Measurements from ENCODE around the gene PRKAG2.

Gene PRKAG2

DNA sequence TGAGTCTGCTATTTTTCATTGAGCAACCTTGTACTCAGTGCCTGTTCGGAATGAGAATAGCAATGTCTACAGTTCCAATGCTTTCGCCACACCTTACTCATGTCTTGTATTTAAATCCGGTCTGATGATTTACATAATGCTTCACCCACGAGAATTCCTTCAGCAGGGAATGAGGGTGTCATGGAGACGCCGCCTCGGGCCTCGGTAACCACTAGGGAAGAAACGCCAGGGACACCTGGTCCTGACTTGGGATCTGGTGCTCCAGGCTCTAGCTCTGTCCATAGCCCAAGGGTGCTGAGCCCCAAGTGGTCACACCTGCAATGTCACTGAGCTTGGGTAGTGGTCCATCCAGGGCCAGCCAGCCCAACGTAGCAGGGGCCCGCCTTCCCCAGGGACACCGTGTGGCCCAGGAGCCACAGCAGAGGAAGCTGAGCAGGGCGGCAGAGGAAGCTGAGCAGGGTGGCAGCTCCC lies 37.4 kb downstream of the PRKAG2 start:
- H3K9ac ChIP-seq (ENCODE audit: low read length in 2 of 2) = no peak overlapping the region
- no peak overlapping the region for H3K27ac ChIP-seq (ENCODE audit: low read length)
- no peaks in the 10 kb centered on the region for H3K9me3 ChIP-seq (ENCODE audit: control insufficient read depth in 2 of 2, low read length in 2 of 2)
- H3K27me3 ChIP-seq (ENCODE audit: control insufficient read depth in 1 of 2, insufficient read depth in 2 of 2, low read length in 2 of 2) = no peaks in the 10 kb centered on the region
- H3K36me3 ChIP-seq (ENCODE audit: control insufficient read depth in 2 of 2, insufficient read depth in 2 of 2, low read length in 2 of 2) = no peaks in the 10 kb centered on the region
- no peak overlapping the region for H3K4me3 ChIP-seq (ENCODE audit: low read length in 2 of 2)
- H3K4me1 ChIP-seq (ENCODE audit: control insufficient read depth, insufficient read depth, low read length) = no peaks in the 10 kb centered on the region

DNA sequence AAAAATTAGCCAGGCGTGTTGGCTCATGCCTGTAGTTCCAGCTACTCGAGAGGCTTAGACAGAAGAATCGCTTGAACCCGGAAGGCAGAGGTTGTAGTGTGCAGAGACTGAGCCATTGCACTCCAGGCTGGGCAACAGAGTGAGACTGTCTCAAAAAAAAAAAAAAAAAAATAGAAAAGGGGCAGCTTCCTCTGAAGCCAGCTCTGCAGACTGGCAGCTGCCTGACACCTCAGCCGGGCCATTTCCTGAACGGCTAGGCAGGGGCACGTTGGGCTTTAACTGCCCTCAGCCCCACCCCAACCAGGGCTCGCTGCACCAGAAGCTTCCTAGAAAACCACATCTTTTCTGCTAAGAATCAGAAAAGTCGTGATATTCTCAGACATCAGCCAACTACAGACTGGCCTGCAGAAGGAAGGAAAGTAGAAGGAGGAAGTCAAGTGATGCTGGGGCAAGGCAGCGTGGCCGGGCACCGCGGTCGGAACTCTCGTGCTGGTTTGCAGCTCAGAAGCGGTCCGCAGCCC lies 38.0 kb downstream of the PRKAG2 start:
- Histone ChIP-seq H3K9ac (ENCODE audit: low read length in 2 of 2) (no peak overlapping the region), H3K27ac (ENCODE audit: low read length) (no peak overlapping the region), H3K36me3 (ENCODE audit: control insufficient read depth in 2 of 2, insufficient read depth in 2 of 2, low read length in 2 of 2) (no peaks in the 10 kb centered on the region)

DNA sequence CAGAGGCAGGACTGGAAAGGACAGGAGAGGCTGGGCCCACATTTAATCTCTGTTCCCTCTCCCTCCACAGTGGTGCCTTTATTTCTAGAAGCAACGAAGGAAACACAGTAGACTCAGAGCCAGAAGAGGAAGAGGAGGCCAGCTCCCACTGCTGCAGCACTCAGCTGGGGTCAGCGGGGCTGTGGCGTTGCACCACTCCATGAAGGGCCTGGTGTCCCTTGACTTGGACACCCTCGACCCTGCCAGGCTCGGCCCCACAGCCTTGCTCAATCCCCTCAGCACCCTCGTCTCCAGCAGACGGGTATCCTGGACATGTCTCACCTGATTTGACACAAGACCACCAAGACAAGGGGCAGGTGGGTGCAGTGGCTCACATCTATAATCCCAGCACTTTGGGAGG lies 38.8 kb downstream of the PRKAG2 start:
- H3K27me3 ChIP-seq (ENCODE audit: control insufficient read depth in 1 of 2, insufficient read depth in 2 of 2, low read length in 2 of 2) = no peaks in the 10 kb centered on the region
- no peak overlapping the region for H3K27ac ChIP-seq (ENCODE audit: low read length)
- no peaks in the 10 kb centered on the region for H3K4me1 ChIP-seq (ENCODE audit: control insufficient read depth, insufficient read depth, low read length)
- no peaks in the 10 kb centered on the region for H3K9me3 ChIP-seq (ENCODE audit: control insufficient read depth in 2 of 2, low read length in 2 of 2)
- H3K9ac ChIP-seq (ENCODE audit: low read length in 2 of 2) = no peak overlapping the region
- H3K36me3 ChIP-seq (ENCODE audit: control insufficient read depth in 2 of 2, insufficient read depth in 2 of 2, low read length in 2 of 2) = no peaks in the 10 kb centered on the region
- H3K4me3 ChIP-seq (ENCODE audit: low read length in 2 of 2) = no peak overlapping the region

More for the DNA sequence above, 38.0 kb downstream of the PRKAG2 start:
- Histone ChIP-seq H3K9me3 (ENCODE audit: control insufficient read depth in 2 of 2, low read length in 2 of 2) (no peaks in the 10 kb centered on the region), H3K4me3 (ENCODE audit: low read length in 2 of 2) (no peak overlapping the region), H3K27me3 (ENCODE audit: control insufficient read depth in 1 of 2, insufficient read depth in 2 of 2, low read length in 2 of 2) (no peaks in the 10 kb centered on the region), H3K4me1 (ENCODE audit: control insufficient read depth, insufficient read depth, low read length) (no peaks in the 10 kb centered on the region)

DNA sequence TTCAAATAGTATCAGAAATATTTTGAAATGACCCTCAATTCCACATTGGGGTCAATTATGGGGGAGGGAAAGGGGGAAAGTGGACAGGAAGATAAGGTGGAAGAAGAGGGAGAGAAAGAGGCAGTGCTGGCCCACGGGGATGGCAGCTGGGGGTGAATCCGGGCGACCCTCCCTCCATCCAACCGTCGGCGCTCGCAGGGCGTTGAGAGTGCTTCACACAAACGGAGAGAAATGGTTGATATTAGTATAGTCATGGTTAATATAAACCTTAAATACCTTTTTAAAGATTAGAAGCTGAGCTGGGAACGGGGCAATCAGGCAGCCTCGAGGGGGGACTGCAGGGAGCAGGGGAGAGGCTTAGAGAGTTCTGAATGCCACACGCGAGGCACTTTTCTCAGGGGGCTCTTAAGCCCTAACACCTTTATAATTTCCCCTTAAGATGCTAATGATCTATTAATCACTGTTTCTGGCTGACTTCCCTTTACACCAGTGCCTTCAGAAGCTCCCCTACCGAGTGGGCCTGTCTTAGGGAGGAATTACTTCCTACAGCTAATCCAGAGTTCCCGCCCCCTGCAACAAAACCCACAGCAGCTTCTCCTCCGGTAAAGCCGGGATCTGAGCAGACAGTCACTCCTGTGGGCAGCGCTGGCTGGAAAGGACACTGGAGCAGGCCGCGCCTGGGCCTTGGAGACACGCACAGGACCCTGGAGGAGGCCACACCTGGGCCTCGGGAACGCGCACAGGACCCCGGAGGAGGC lies 39.5 kb downstream of the PRKAG2 start:
- Histone ChIP-seq H3K4me3 (ENCODE audit: low read length in 2 of 2) (no peak overlapping the region), H3K36me3 (ENCODE audit: control insufficient read depth in 2 of 2, insufficient read depth in 2 of 2, low read length in 2 of 2) (no peaks in the 10 kb centered on the region), H3K27ac (ENCODE audit: low read length) (no peak overlapping the region), H3K4me1 (ENCODE audit: control insufficient read depth, insufficient read depth, low read length) (no peaks in the 10 kb centered on the region), H3K9me3 (ENCODE audit: control insufficient read depth in 2 of 2, low read length in 2 of 2) (no peaks in the 10 kb centered on the region), H3K9ac (ENCODE audit: low read length in 2 of 2) (no peak overlapping the region), H3K27me3 (ENCODE audit: control insufficient read depth in 1 of 2, insufficient read depth in 2 of 2, low read length in 2 of 2) (no peaks in the 10 kb centered on the region)

DNA sequence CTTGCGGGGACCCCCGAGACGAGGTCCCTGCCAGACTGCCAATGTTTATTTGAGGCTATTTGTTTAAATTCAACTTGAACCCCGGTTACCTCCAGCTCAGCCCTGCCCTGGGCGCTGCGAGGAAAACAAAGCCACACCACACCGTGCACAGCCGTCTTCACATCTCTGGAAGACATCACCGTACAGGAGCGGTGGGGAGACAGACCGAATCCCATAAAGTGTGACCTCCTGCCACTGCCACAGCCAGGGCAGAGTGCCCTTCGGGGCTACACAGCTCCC lies 40.0 kb downstream of the PRKAG2 start:
- H3K4me3 ChIP-seq (ENCODE audit: low read length in 2 of 2) = no peak overlapping the region
- H3K9me3 ChIP-seq (ENCODE audit: control insufficient read depth in 2 of 2, low read length in 2 of 2) = no peaks in the 10 kb centered on the region

DNA sequence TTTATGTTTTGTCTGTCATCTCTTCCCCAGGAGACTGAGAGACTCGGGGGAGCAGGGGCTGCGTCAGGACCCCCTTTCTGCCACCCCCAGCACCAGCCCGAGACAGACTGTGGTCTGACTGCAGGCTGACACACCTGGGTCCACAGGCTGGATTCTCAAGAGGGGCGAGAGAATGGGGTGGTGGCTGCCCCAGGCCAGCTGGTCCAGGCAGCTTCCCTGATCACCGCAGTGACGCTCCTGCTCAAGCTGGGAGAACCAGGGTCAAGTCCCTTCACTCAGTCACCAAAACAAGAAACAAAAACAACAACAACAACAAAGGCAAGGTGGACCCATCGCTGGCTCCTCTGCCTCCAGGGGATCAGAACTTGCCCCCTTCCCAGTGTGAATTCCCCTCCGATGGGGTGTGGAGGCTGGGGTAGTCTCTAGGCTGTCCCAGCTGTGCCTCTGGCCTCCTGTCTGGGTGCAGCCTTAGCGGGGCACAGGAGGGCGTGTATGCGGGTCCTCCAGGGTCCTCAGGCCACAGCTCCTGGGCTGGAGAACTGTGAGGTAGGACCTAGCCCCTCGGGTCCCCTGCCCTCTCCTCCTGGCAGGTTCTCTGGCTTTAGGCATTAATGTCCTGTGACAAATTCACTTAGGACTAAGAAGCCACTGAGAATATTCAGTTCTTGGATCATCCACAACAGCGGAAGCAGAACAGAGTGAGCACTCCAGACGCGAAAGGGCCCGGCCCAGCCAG lies 40.6 kb downstream of the PRKAG2 start:
- Histone ChIP-seq H3K9me3 (ENCODE audit: control insufficient read depth in 2 of 2, low read length in 2 of 2) (no peaks in the 10 kb centered on the region), H3K4me1 (ENCODE audit: control insufficient read depth, insufficient read depth, low read length) (no peaks in the 10 kb centered on the region), H3K9ac (ENCODE audit: low read length in 2 of 2) (no peak overlapping the region), H3K27ac (ENCODE audit: low read length) (no peak overlapping the region), H3K36me3 (ENCODE audit: control insufficient read depth in 2 of 2, insufficient read depth in 2 of 2, low read length in 2 of 2) (no peaks in the 10 kb centered on the region), H3K27me3 (ENCODE audit: control insufficient read depth in 1 of 2, insufficient read depth in 2 of 2, low read length in 2 of 2) (no peaks in the 10 kb centered on the region), H3K4me3 (ENCODE audit: low read length in 2 of 2) (no peak overlapping the region)

More for the DNA sequence above, 40.0 kb downstream of the PRKAG2 start:
- H3K27me3 ChIP-seq (ENCODE audit: control insufficient read depth in 1 of 2, insufficient read depth in 2 of 2, low read length in 2 of 2) = no peaks in the 10 kb centered on the region
- no peaks in the 10 kb centered on the region for H3K36me3 ChIP-seq (ENCODE audit: control insufficient read depth in 2 of 2, insufficient read depth in 2 of 2, low read length in 2 of 2)
- H3K27ac ChIP-seq (ENCODE audit: low read length) = no peak overlapping the region
- H3K4me1 ChIP-seq (ENCODE audit: control insufficient read depth, insufficient read depth, low read length) = no peaks in the 10 kb centered on the region
- H3K9ac ChIP-seq (ENCODE audit: low read length in 2 of 2) = no peak overlapping the region

DNA sequence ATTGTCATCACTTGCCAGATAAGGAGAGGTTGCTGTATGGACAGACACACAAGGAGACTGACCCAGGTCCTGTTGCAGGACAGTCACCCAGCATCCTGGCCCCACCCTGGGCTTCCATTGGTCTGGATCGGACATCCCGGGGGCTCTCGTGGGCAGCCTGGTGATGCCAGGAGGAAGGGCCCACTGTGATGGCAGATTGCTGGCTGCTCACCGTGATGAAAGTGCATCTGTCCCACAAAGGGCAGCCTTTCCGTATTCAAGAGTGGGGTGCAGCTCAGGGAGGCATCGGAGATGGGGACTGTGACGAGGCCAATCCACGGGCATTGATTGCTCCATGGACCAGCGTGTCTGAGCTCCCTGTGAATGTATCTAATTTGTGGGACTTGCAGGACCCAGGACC lies 41.3 kb downstream of the PRKAG2 start:
- Histone ChIP-seq H3K4me3 (ENCODE audit: low read length in 2 of 2) (no peak overlapping the region), H3K27me3 (ENCODE audit: control insufficient read depth in 1 of 2, insufficient read depth in 2 of 2, low read length in 2 of 2) (no peaks in the 10 kb centered on the region), H3K9ac (ENCODE audit: low read length in 2 of 2) (no peak overlapping the region), H3K36me3 (ENCODE audit: control insufficient read depth in 2 of 2, insufficient read depth in 2 of 2, low read length in 2 of 2) (no peaks in the 10 kb centered on the region), H3K27ac (ENCODE audit: low read length) (no peak overlapping the region), H3K4me1 (ENCODE audit: control insufficient read depth, insufficient read depth, low read length) (no peaks in the 10 kb centered on the region), H3K9me3 (ENCODE audit: control insufficient read depth in 2 of 2, low read length in 2 of 2) (no peaks in the 10 kb centered on the region)

DNA sequence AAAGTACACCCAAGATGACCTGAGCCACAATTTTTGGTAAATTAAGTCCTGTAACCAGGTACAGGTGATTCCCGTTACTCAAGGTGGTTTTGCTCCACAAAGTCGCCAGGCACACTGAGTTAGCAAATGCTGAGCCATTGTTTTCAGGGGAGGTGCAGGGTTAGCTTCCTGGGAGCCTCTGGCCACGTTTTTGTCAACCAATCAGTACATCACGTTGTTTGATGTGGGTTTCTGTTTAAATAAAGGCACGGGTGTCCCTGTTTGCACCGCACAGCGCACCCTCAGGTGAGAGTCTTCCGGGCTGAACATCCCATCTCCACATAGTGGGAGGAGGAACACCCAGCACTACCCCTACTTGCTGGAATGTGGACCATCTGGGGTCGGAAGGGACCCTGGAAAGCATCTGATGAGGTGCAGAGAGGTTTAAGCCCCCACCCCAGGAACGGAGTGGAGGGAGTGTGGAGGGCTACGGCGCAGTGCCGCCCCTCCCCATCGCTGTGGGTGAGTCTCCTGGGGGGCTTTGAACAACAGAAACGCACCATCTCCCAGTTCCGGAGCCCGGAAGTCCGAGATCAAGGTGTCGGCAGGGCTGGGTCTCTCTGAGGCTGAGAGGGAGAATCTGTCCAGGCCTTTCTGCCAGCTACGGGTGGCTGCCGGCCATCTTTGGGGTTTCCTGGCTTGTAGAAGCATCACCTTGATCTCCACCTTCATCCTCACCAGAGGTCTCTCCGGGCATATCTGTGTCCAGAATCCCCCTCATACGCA lies 42.5 kb downstream of the PRKAG2 start:
- Histone ChIP-seq H3K9ac (ENCODE audit: low read length in 2 of 2) (no peak overlapping the region), H3K4me1 (ENCODE audit: control insufficient read depth, insufficient read depth, low read length) (no peaks in the 10 kb centered on the region), H3K4me3 (ENCODE audit: low read length in 2 of 2) (no peak overlapping the region), H3K27ac (ENCODE audit: low read length) (no peak overlapping the region), H3K27me3 (ENCODE audit: control insufficient read depth in 1 of 2, insufficient read depth in 2 of 2, low read length in 2 of 2) (no peaks in the 10 kb centered on the region), H3K9me3 (ENCODE audit: control insufficient read depth in 2 of 2, low read length in 2 of 2) (no peaks in the 10 kb centered on the region), H3K36me3 (ENCODE audit: control insufficient read depth in 2 of 2, insufficient read depth in 2 of 2, low read length in 2 of 2) (no peaks in the 10 kb centered on the region)

DNA sequence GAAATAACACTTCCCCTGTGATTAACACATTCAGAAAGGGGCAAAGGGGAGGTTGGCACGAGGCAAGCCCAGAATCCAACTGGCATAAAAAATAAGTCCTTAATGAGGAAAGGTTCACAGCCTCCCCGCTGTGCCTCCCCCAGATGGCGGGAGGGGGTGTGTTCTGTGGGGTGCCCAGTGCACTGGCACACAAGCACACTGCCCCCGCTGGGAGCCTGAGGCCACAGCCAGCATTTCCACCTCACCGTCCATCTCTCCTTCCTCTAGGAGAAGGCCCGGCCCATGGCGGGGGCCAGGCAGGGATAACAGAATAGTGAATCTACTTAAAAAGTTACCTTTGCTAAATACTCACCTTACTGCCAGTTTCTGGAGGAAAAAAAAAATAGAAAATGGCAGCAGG lies 43.2 kb downstream of the PRKAG2 start:
- Histone ChIP-seq H3K9ac (ENCODE audit: low read length in 2 of 2) (no peak overlapping the region), H3K27me3 (ENCODE audit: control insufficient read depth in 1 of 2, insufficient read depth in 2 of 2, low read length in 2 of 2) (no peaks in the 10 kb centered on the region), H3K36me3 (ENCODE audit: control insufficient read depth in 2 of 2, insufficient read depth in 2 of 2, low read length in 2 of 2) (no peaks in the 10 kb centered on the region), H3K4me1 (ENCODE audit: control insufficient read depth, insufficient read depth, low read length) (no peaks in the 10 kb centered on the region), H3K27ac (ENCODE audit: low read length) (no peak overlapping the region), H3K4me3 (ENCODE audit: low read length in 2 of 2) (no peak overlapping the region), H3K9me3 (ENCODE audit: control insufficient read depth in 2 of 2, low read length in 2 of 2) (no peaks in the 10 kb centered on the region)

DNA sequence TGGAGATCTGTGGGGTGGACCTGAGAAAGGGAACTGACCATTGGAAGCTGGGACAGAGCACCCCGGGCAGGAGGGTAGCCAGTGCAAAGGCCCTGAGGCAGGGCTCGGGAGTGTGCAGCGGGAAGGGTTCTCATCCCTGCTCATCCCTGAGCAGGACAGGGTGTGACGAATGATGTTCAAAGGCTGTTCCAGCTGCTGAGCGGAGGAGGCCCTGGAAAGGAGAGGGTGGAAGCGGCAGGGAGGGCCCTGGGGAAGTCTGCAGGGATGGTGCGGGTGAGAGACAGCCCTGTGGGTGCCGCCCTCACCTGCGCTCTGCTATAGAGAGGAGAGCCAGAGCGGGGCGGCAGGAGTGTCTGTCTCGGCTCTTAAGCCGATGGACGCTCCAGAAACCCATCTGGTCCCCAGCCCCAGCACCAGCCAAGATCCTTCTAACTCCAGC lies 43.7 kb downstream of the PRKAG2 start:
- H3K9me3 ChIP-seq (ENCODE audit: control insufficient read depth in 2 of 2, low read length in 2 of 2) = no peaks in the 10 kb centered on the region
- H3K27me3 ChIP-seq (ENCODE audit: control insufficient read depth in 1 of 2, insufficient read depth in 2 of 2, low read length in 2 of 2) = no peaks in the 10 kb centered on the region
- no peak overlapping the region for H3K9ac ChIP-seq (ENCODE audit: low read length in 2 of 2)
- no peak overlapping the region for H3K27ac ChIP-seq (ENCODE audit: low read length)
- H3K4me3 ChIP-seq (ENCODE audit: low read length in 2 of 2) = no peak overlapping the region
- H3K4me1 ChIP-seq (ENCODE audit: control insufficient read depth, insufficient read depth, low read length) = no peaks in the 10 kb centered on the region
- no peaks in the 10 kb centered on the region for H3K36me3 ChIP-seq (ENCODE audit: control insufficient read depth in 2 of 2, insufficient read depth in 2 of 2, low read length in 2 of 2)

Measured in stomach smooth muscle (tissue), 2 donors.